ENCODE measurements around the gene MRPL17.

The MRPL17 gene

DNA sequence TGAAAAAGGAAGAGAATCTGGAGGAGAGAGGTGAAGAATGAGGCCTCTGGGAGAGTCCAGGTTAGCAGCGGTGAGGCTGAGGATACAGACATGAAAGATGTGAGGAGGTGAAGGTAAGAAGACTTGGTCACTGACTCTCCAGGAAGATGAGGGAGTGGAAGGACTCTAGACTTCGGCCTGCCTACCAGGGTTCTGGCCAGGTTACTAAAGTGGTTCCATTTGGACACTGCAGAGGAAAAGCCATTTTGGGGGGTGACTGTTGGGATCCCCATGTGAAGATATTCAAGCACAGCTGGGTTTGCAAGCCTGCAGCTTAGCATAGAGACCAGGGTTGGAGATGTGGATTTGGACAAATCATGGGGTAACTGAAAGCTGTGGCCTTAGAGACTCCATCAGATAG, 35.3 kb downstream of the MRPL17 start:
- no peak for DNase-seq (ENCODE audit: low spot score)
- no peak for TF ChIP-seq CTCF (IDR thresholded peaks at IDR 0.05)
- Histone ChIP-seq H3K4me3 (no peak overlapping the region), H3K27ac (peak overlapping the region; percentile 41 to 86)

DNA sequence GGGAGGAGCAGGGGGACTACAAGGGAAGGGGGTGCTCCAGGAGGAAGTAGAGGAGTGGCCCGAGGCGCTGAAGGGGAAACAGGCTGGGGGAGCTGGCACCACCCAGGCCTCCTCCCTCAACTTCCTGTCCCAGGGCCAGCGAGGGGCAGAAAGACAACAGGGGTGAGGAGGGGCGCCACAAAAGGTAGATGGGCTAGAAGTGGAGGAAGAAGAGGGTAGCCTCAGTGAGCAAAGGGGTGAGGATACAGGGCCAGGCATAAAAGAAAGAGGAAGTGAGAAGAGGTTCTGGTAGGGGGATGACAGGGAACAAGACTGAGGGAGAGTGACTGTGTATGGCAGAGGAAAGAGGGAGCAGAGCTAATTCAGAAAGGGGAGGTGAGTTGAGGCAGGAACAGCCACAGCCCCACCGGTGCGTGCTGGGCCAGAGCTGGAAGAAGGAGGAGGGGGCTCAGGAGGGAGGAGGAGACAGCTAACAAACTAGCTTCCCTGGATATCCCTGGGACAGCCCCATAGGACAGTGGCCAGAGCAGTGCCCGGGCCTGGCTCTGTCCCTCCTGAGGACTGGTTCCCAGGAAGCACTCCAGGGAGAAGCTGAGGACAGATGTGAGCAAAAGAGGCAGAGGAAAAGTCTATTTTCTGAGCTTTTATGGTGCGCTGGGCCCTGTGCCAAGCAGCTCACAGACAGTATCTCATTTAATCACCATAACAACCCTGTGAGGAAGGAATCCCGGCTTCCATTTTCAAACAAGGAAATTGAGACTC, 36.0 kb downstream of the MRPL17 start:
- TF ChIP-seq CTCF (IDR thresholded peaks at IDR 0.05) = no peak
- H3K27ac ChIP-seq = peak overlapping the region; percentile 41 to 86
- DNase-seq (ENCODE audit: low spot score) = peak; percentile 68
- peak overlapping the region; percentile 42 for H3K4me3 ChIP-seq

DNA sequence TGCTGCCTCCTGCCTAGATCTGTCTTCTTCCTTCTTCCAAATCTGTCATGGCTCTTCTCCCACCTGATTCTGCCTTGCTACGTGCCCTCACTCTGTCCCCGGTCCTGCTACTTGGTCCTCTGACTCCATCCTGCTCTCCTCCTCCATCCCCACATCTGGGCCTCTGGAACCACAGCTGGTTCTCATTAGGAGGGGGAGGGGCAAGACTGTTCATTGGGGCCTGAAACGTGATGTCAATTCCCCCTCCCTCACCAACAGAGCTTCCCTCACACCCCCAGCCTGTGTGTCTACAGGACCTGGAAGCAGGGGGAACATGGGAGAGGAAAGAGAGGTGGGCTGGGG, 36.6 kb downstream of the MRPL17 start:
- no peak for TF ChIP-seq CTCF (IDR thresholded peaks at IDR 0.05)
- Histone ChIP-seq H3K4me3 (peak overlapping the region; percentile 42), H3K27ac (peak overlapping the region; percentile 41 to 86)
- peak; percentile 71 for DNase-seq (ENCODE audit: low spot score)

DNA sequence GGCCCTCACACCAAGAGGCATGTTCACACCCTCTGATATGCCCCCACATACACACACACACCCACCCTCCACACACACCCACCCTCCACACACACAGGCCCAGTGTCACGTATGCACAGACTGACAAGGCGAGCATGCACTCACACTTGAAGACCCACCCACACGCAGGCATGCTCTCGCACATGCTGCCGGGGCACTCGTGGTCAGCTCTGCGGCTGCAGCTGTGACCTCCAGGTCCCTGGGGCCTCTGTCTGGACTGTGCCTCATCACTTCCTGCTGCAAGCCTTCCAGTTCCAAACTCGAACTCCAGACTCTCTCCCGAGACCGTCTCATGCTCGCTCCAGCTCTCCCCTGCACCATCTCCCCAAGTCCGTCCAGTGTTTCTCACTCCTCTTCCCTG, 37.1 kb downstream of the MRPL17 start:
- peak; percentile 78 for DNase-seq (ENCODE audit: low spot score)
- no peak for TF ChIP-seq CTCF (IDR thresholded peaks at IDR 0.05)
- Histone ChIP-seq H3K27ac (peak overlapping the region in 1 of 2 donors; percentile 86), H3K4me3 (peak overlapping the region; percentile 42)

- DNase-seq (ENCODE audit: low spot score) = peak; percentile 12
- TF ChIP-seq CTCF (IDR thresholded peaks at IDR 0.05) = no peak
- Histone ChIP-seq H3K4me3 (no peak overlapping the region), H3K27ac (no peak overlapping the region)
These were observed 40.2 kb downstream of the MRPL17 start for GRCh38 chr11:6642957-6643356.

DNA sequence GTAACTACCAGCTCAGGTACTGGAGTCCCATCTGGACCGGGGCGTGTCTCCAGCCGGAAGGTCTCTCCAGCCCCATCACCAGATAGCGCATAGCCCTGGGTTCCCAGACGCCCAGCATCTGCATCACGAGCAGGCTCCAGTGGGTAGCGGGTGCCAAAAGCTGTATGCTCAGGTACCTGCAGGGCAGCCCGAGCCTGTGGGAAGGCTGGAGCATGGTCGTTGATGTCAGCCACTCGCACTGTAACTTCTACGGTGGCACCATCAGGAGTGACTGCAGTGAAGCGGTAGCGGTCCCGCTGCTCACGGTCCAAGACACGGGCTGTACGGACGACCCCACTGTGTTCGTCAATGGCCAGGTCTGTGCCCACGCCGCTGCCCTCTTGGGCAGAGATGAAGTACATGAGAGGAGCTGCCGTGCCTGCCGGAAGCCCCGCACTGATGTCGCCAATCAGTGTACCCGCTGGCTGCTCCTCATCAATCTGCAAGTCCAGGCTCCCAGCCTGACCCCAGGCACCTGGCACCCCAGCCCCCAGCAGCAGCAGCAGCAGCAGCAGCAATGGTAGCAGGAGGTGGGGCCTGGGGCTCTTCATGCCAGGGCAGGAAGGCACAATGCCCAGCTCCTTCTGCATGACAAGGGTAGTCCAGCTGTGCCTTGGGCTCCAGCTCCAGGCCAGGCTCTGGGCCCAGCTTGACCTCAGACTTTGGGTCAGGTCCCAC, 42.0 kb downstream of the MRPL17 start:
- peak; percentile 67 for DNase-seq (ENCODE audit: low spot score)
- Histone ChIP-seq H3K4me3 (no peak overlapping the region), H3K27ac (no peak overlapping the region)
- TF ChIP-seq CTCF (IDR thresholded peaks at IDR 0.05) = no peak
